ENCODE measurements around the gene NTM. TPM values are rescaled to one million over a fixed set of nuclear protein-coding genes. Genes with fewer than 3 reads are reported as not detected.

The NTM gene
- total and polyA plus RNA-seq, 2 of the 8 experiments (the other 6 are each of a cell fraction or from before 2014, with no cell fraction given) = 13.4 to 20.0 TPM

GRCh38 chr11:132289590-132290256 lies 919.3 kb downstream of the NTM start (continued):
- TF ChIP-seq CHD7 (IDR thresholded peaks at IDR 0.05; ENCODE audit: insufficient replicate concordance, low read length) = no peak
- no peak for TF ChIP-seq POU5F1 (IDR thresholded peaks at IDR 0.05; ENCODE audit: low read depth, low read length)
- TF ChIP-seq EGR1 (IDR thresholded peaks at IDR 0.05; ENCODE audit: borderline replicate concordance, low read depth, low read length) = no peak
- TF ChIP-seq SAP30 (IDR thresholded peaks at IDR 0.05; ENCODE audit: insufficient read depth, insufficient replicate concordance, low read length) = no peak
- TF ChIP-seq EP300 (IDR thresholded peaks at IDR 0.05; ENCODE audit: borderline replicate concordance in 1 of 2, low read depth in 2 of 2, low read length in 2 of 2) = no peak
- TF ChIP-seq CEBPB (IDR thresholded peaks at IDR 0.05; ENCODE audit: low read depth, low read length) = no peak
- no peak for TF ChIP-seq RFX5 (IDR thresholded peaks at IDR 0.05; ENCODE audit: borderline replicate concordance, low read depth, low read length)
